ENCODE data around the gene STAT5B.

Gene STAT5B

GRCh38 chr17:42180922-42181850, 95.0 kb downstream of the STAT5B start, which contains the start of gene KCNH4:
TSS of gene KCNH4 (minus strand) at chr17:42181142. CDS start at chr17:42180945, 197 bp downstream.
- DNase-seq (ENCODE audit: low read depth in 2 of 2, low spot score in 1 of 2): peak; percentile 46 to 67

GRCh38 chr17:42180411-42180921, 95.7 kb downstream of the STAT5B start:
- no peak for DNase-seq (ENCODE audit: low read depth in 2 of 2, low spot score in 1 of 2)

DNA sequence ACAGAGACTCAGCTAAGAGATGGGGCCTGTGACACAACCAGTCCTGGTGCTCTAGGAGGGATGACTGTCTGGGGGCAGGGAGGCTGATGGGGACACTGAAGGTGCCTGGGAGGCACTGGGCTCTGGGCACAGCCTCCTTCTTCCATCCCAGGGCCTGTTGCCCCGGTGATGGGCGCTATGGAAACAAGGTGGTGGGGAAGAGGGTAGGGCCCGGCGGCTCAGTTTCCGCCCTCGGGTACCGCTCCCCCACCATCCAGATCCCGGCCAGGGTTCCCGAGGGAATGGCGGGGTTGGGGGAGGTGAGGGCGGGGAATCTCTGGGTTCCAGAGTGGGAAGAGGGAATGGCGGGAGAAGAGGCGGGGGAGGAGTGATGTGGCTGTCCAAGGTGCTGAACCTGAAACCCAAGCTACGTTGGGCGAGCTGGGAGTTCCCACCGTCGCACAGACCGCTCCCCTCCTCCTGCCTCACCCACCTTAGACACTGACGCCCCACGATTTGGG, 96.2 kb downstream of the STAT5B start:
- DNase-seq (ENCODE audit: low read depth in 2 of 2, low spot score in 1 of 2): no peak

DNA sequence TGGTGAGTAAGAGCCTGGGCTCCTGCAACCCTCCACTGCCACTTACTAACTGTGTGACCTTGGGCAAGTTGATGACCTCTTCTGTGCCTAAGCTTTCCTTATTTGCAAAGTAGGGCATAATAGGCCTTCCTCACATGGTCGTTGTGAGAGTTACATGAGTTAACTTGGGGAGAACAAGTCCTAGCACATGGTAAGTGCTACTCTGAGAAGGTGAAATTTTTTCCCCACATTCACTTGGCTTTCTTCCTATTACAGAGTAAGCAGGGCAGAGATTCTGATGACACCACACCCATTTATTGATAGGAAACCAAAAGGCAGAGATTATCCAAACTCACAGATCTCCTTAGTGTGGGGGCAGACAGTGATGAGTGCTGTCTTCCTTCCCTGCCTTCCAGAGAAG, 96.9 kb downstream of the STAT5B start:
- DNase-seq (ENCODE audit: low read depth in 2 of 2, low spot score in 1 of 2): no peak

GRCh38 chr17:42178817-42179216, 97.4 kb downstream of the STAT5B start:
- no peak for DNase-seq (ENCODE audit: low read depth in 2 of 2, low spot score in 1 of 2)

GRCh38 chr17:42177684-42178083, 98.5 kb downstream of the STAT5B start:
- no peak for DNase-seq (ENCODE audit: low read depth in 2 of 2, low spot score in 1 of 2)

DNA sequence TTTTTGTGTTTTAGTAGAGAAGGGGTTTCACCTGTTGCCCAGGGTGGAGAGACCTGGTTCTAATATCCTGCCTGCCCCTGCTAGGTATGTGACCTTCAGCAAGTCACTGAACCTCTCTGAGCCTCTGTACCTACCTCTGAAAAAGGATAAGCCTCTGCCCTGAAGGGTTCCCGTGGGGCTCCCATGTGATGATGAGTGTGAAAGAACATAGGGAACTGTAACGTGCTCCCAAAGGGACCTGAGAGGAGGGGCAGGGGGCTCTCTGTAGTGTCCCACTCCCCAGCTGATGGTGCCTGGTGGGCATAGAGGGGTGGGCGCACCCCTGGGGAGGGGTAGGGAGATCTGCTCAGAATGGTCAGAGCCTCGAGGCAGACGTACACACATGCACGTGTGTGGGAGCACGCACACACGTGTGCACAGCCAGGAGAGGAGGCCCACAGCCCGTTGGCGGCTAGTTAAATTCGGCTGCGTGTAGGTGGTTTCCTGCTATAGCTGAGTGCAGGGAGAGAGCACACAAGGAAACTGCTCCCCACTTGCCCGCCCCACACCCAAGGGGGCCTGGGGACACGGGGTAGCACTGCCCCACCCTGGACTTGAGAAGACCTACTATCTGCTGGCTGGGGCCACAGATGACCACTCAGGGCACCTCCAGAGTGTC, 101.9 kb downstream of the STAT5B start:
- no peak for DNase-seq (ENCODE audit: low read depth in 2 of 2, low spot score in 1 of 2)

GRCh38 chr17:42171831-42172230, 104.4 kb downstream of the STAT5B start:
- DNase-seq (ENCODE audit: low read depth in 2 of 2, low spot score in 1 of 2): no peak

DNA sequence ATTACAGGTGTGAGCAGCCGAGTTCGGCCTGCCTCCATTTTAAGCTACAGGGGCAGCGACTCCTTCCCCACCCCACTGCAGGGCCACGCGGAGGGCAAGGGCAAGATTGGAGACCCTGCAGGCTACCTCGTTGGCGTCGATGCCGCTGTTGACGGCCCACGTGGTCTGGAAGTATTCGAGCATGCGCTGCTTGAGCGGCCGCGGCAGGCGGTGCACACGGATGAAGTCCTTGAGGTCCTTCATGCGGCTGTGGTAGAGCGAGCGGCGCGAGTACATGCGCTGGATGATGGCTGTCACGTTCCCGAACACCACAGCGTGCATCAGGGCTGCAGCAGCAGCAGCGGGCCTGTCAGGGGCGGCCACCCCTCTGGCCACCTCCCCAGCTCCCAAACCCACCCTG, 106.8 kb downstream of the STAT5B start:
- no peak for DNase-seq (ENCODE audit: low read depth in 2 of 2, low spot score in 1 of 2)

GRCh38 chr17:42167807-42168206, 108.4 kb downstream of the STAT5B start:
- no peak for DNase-seq (ENCODE audit: low read depth in 2 of 2, low spot score in 1 of 2)

GRCh38 chr17:42166196-42166763, 109.9 kb downstream of the STAT5B start:
- DNase-seq (ENCODE audit: low read depth in 2 of 2, low spot score in 1 of 2): no peak

DNA sequence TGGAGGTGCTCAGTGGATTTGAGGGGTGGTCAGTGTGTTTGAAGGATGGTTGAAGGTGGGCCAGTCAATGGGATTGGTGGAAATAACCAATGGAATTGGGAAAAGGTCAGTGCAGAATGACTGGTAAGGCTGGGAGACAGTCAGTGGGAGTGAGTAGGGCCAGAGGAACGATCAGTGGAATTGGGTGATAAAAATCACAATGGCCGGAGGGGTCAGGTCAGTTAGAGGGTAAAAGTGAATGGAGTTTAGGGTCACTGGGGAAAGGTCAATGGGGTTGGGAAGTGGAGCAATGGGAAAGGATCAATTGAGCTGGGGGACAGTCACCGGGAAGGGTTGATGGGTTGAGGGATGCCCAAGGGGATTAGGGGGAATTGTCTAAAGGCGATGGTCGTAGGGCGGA, 110.4 kb downstream of the STAT5B start:
- DNase-seq (ENCODE audit: low read depth in 2 of 2, low spot score in 1 of 2): no peak

GRCh38 chr17:42163696-42164407, 112.3 kb downstream of the STAT5B start:
- DNase-seq (ENCODE audit: low read depth in 2 of 2, low spot score in 1 of 2): no peak

DNA sequence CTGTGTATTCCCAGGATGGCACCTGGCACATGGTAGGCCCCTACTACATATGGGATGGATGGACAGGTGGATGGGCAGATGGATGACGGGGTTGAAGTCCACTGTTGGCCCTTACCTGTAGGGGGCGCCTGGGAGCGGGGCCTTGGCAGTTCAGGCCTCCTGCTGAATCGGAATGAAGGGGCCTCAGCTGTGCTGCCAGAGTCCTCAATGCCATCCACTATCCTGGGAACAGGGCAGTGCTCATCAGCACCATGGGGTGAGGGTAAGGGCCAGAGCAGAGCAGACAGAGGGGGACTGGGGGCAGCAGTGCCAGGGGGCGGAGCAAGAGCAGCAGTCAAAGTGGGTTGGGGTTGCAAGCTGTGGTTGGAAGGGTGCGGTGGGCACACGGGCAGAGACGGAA, 113.1 kb downstream of the STAT5B start:
- DNase-seq (ENCODE audit: low read depth in 2 of 2, low spot score in 1 of 2): no peak

DNA sequence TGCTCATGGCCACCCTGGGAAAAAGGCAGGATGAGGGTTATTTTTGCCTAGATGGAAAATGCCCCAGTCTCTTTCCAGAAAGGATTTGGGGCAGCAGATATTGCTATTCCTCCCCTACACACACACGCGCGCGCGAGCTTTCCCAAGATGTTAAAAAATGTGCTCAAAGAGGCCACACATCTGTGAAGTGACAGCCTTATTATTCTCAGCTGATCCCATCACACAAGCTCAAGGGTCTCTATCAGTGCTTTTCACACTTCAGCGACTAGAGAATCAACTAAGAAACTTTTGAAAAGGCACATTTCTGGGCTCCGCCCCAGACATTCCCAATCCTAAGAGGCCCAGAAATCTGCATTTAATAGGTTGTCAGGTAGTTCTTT, 115.7 kb downstream of the STAT5B start:
- DNase-seq (ENCODE audit: low read depth in 2 of 2, low spot score in 1 of 2): no peak

GRCh38 chr17:42159796-42160530, 116.2 kb downstream of the STAT5B start:
- DNase-seq (ENCODE audit: low read depth in 2 of 2, low spot score in 1 of 2): no peak

GRCh38 chr17:42155614-42156045, 120.6 kb downstream of the STAT5B start:
- no peak for DNase-seq (ENCODE audit: low read depth in 2 of 2, low spot score in 1 of 2)

DNA sequence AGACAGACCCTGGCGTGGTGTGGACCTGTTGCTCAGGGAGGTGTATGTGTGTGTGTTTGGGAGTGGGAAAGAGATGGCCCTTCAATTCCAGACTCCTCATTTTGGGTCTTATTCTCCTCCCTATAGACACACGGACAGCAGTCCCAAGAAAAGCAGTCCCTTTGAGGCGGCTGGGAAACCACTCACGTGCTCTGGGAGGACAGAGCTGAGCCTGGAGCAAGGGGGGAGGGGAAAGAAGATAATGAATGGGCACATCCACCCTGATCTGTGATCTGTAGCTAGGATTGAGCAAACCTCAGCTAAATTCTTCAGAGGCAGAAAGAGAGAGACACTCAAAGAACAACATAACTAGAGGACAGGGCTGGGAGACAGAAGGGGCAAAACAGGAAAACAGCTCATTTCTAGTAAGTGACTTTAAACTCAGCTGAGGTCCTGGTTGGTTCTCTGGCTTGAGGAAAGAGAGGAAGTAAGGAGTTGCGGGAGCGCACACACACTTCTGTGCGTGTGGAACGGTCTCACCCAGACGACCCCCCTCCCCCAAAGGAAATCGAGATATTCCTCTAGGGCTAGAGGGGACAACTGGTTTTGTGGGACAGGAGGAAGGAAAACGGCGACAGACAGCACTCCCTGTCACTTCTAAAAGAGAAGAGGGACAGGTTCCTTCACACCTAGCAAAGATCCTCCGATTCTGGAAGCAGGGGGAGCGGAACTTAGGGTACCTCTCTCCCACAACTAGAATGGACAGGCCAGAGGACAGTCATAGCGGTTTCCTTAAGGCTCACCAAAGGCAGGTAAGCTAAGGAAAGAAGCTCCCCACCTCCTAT, 122.1 kb downstream of the STAT5B start:
- DNase-seq (ENCODE audit: low read depth in 2 of 2, low spot score in 1 of 2): no peak
